HEK293 (cell line): ENCODE data around the gene PDYN.

Experiments used
- CTCF ChIA-PET: fragments of 350-600 bp; formaldehyde crosslinking; extraction: SDS; loops from one replicate; lab custom pipeline; 2021; ENCODE audit warnings: antibody characterized with exemption; lab: Yijun Ruan, JAX
- POLR2A ChIA-PET: fragments of 300-600 bp; formaldehyde crosslinking; extraction: SDS; loops from one replicate; lab custom pipeline; 2020; ENCODE audit warnings: antibody characterized with exemption, inconsistent platforms; lab: Yijun Ruan, JAX
- H3K27ac ChIP-seq: fragments of 200-500 bp; sonication (Bioruptor generic); 2 replicates; pipeline ENCODE4 v1.5.1; 2014; ENCODE audit warnings: low read depth, low read length, control low read depth, inconsistent platforms; ENCODE audit errors: extremely low read depth
- H3K36me3 ChIP-seq, 2 experiments: fragments of 200-500 bp in 1 of 2; sonication (Bioruptor generic) in 1 of 2; 1 replicate in 1 of 2; 2 replicates in 1 of 2; pipeline ENCODE4 v1.5.1; 2014 to 2017; ENCODE audit warnings: inconsistent platforms in 2 of 2, low read length in 2 of 2; ENCODE audit not compliant: control insufficient read depth in 2 of 2, insufficient read depth in 1 of 2
- H3K4me1 ChIP-seq: fragments of 200-500 bp; sonication (Bioruptor generic); 2 replicates; pipeline ENCODE4 v1.5.1; 2014; ENCODE audit warnings: mild to moderate bottlenecking, low read length, inconsistent platforms; ENCODE audit not compliant: control insufficient read depth, insufficient read depth
- H3K4me3 ChIP-seq: 2 replicates; pipeline ENCODE4 v1.5.1; 2011; ENCODE audit warnings: low read depth, mild to moderate bottlenecking, control low read depth, low read length, moderate library complexity
- H3K9me3 ChIP-seq: fragments of 200-500 bp; sonication (Bioruptor generic); 2 replicates; pipeline ENCODE4 v1.5.1; 2014; ENCODE audit warnings: low read depth, low read length, inconsistent platforms; ENCODE audit not compliant: control insufficient read depth, insufficient read depth
- ATF2 ChIP-seq: fragments of 450-650 bp; formaldehyde crosslinking; IDR thresholded peaks from 2 replicates; pipeline ENCODE4 v1.5.1; 2016; ENCODE audit warnings: missing biosample characterization, missing genetic modification characterization, low read depth
- BCL6B ChIP-seq: fragments of 450-650 bp; formaldehyde crosslinking; IDR thresholded peaks from 2 replicates; pipeline ENCODE4 v1.5.1; 2017; ENCODE audit warnings: missing biosample characterization, missing genetic modification characterization
- GLI4 ChIP-seq: fragments of 450-650 bp; formaldehyde crosslinking; IDR thresholded peaks from 2 replicates; pipeline ENCODE4 v1.5.1; 2016; ENCODE audit warnings: missing biosample characterization, missing genetic modification characterization
- HOXC10 ChIP-seq: sonication (generic); formaldehyde crosslinking; IDR thresholded peaks from 2 replicates; pipeline ENCODE4 v1.8.1; 2023; ENCODE audit warnings: mild to moderate bottlenecking, missing genetic modification reagents
- INSM2 ChIP-seq: fragments of 450-650 bp; formaldehyde crosslinking; IDR thresholded peaks from 2 replicates; pipeline ENCODE4 v1.5.1; 2016; ENCODE audit warnings: missing biosample characterization, missing genetic modification characterization
- TCF7L2 ChIP-seq: IDR thresholded peaks from 2 replicates; pipeline ENCODE4 v1.6.1; 2011; ENCODE audit warnings: low read depth, mild to moderate bottlenecking, inconsistent platforms, low read length, moderate library complexity, borderline replicate concordance
- YY2 ChIP-seq: fragments of 450-650 bp; formaldehyde crosslinking; IDR thresholded peaks from 2 replicates; pipeline ENCODE4 v1.5.1; 2016; ENCODE audit warnings: missing biosample characterization, missing genetic modification characterization
- ZBTB10 ChIP-seq: fragments of 450-650 bp; formaldehyde crosslinking; IDR thresholded peaks from 2 replicates; pipeline ENCODE4 v1.5.1; 2016; ENCODE audit warnings: missing biosample characterization, missing genetic modification characterization
- ZBTB20 ChIP-seq: fragments of 450-650 bp; formaldehyde crosslinking; IDR thresholded peaks from 2 replicates; pipeline ENCODE4 v1.5.1; 2016; ENCODE audit warnings: missing biosample characterization, missing genetic modification characterization
- ZBTB49 ChIP-seq: fragments of 450-650 bp; formaldehyde crosslinking; IDR thresholded peaks from 2 replicates; pipeline ENCODE4 v1.5.1; 2016; ENCODE audit warnings: missing biosample characterization, missing genetic modification characterization, low read depth
- ZNF112 ChIP-seq: fragments of 450-650 bp; formaldehyde crosslinking; IDR thresholded peaks from 2 replicates; pipeline ENCODE4 v1.5.0; 2017; ENCODE audit warnings: missing biosample characterization, missing genetic modification characterization
- ZNF157 ChIP-seq: fragments of 450-650 bp; formaldehyde crosslinking; IDR thresholded peaks from 2 replicates; pipeline ENCODE4 v1.5.1; 2016; ENCODE audit warnings: missing biosample characterization, missing genetic modification characterization
- ZNF24 ChIP-seq: fragments of 450-650 bp; formaldehyde crosslinking; IDR thresholded peaks from 2 replicates; pipeline ENCODE4 v1.5.1; 2016; ENCODE audit warnings: missing biosample characterization, missing genetic modification characterization
- ZNF335 ChIP-seq: fragments of 450-650 bp; formaldehyde crosslinking; conservative IDR thresholded peaks from 2 replicates; pipeline ENCODE4 v1.5.1; 2016; ENCODE audit warnings: missing biosample characterization, missing genetic modification characterization
- ZNF341 ChIP-seq: fragments of 450-650 bp; formaldehyde crosslinking; IDR thresholded peaks from 2 replicates; pipeline ENCODE4; 2016; ENCODE audit warnings: low read depth, missing biosample characterization, missing genetic modification characterization
- ZNF426 ChIP-seq: fragments of 450-650 bp; formaldehyde crosslinking; IDR thresholded peaks from 2 replicates; pipeline ENCODE4 v1.5.1; 2017; ENCODE audit warnings: missing biosample characterization, missing genetic modification characterization, mild to moderate bottlenecking, inconsistent platforms, moderate library complexity
- ZNF473 ChIP-seq: fragments of 450-650 bp; formaldehyde crosslinking; IDR thresholded peaks from 2 replicates; pipeline ENCODE4 v1.5.1; 2017; ENCODE audit warnings: missing biosample characterization, missing genetic modification characterization
- ZNF692 ChIP-seq: fragments of 450-650 bp; formaldehyde crosslinking; IDR thresholded peaks from 2 replicates; pipeline ENCODE4 v1.5.1; 2016; ENCODE audit warnings: missing biosample characterization, missing genetic modification characterization
- ZNF704 ChIP-seq: fragments of 450-650 bp; formaldehyde crosslinking; IDR thresholded peaks from 2 replicates; pipeline ENCODE4 v1.5.1; 2016; ENCODE audit warnings: missing biosample characterization, missing genetic modification characterization
- ZNF76 ChIP-seq: fragments of 450-650 bp; formaldehyde crosslinking; IDR thresholded peaks from 2 replicates; pipeline ENCODE4; 2016; ENCODE audit warnings: low read depth, missing biosample characterization, missing genetic modification characterization, borderline replicate concordance
- ZNF830 ChIP-seq: fragments of 450-650 bp; IDR thresholded peaks from 2 replicates; pipeline ENCODE4 v1.5.0; 2018; ENCODE audit warnings: missing biosample characterization, missing genetic modification characterization, low read depth, mild to moderate bottlenecking, moderate library complexity

The PDYN gene

GRCh38 chr20:2002365-2002764 is 8.5 kb upstream of the PDYN start:
- CTCF ChIA-PET, result interaction anchor here (0.8 to 2.4 kb wide), 5 partner anchors 13 to 170 kb away, joined by 3 to 9 read pairs (median 3); no protein-coding TSS in a partner anchor
- Histone ChIP-seq H3K36me3 (no peaks in the 10 kb centered on the region), H3K27ac (no peak overlapping the region), H3K4me3 (no peak overlapping the region), H3K9me3 (no peaks in the 10 kb centered on the region), H3K4me1 (no peaks in the 10 kb centered on the region)
- TF ChIP-seq TCF7L2 (no peak), ATF2 (tag by site-specific recombination) (peak; percentile 65; the same call in 1 of the 2 replicates), ZBTB10 (tag by site-specific recombination) (no peak), ZNF473 (tag by site-specific recombination) (no peak), ZNF692 (tag by site-specific recombination) (no peak)
- POLR2A ChIA-PET, result no interaction called here

- POLR2A ChIA-PET, result no interaction called here
- no peak overlapping the region for H3K4me3 ChIP-seq
- CTCF ChIA-PET, result interaction anchor here (1.4 to 2.4 kb wide), 4 partner anchors 14 to 171 kb away, joined by 3 to 9 read pairs (median 4); no protein-coding TSS in a partner anchor
- TF ChIP-seq ZNF24 (tag by site-specific recombination) (no peak), BCL6B (no peak), YY2 (tag by site-specific recombination) (no peak), ZNF112 (tag by site-specific recombination) (no peak), ZNF76 (no peak), ZBTB49 (no peak), ZNF341 (tag by site-specific recombination) (no peak), GLI4 (tag by site-specific recombination) (no peak), ZNF426 (no peak), ZBTB20 (tag by site-specific recombination) (no peak), ZNF704 (no peak), ZNF830 (tag by site-specific recombination) (no peak), INSM2 (tag by site-specific recombination) (no peak), HOXC10 (CRISPR knock-in tag) (no peak), ZNF157 (tag by site-specific recombination) (no peak), ZNF335 (tag by site-specific recombination) (no peak)
These were observed 7.3 kb upstream of the PDYN start for GRCh38 chr20:2001119-2001518.

More at GRCh38 chr20:2001119-2001518, 7.3 kb upstream of the PDYN start:
- Histone ChIP-seq H3K27ac (no peak overlapping the region), H3K9me3 (no peaks in the 10 kb centered on the region), H3K4me1 (no peaks in the 10 kb centered on the region), H3K36me3 (no peaks in the 10 kb centered on the region)
